GM10248 (cell line): ENCODE results near the gene GNB3.
A peak's percentile ranks its signal among the peaks of the same experiment; 100 is the strongest.

Experiments
- CTCF ChIA-PET: fragments of 300-600 bp; sonication (Branson Sonifier 250); formaldehyde crosslinking; extraction: SDS; loops from one replicate; lab custom pipeline; 2021; ENCODE audit warnings: antibody characterized with exemption; lab: Yijun Ruan, JAX
- POLR2A ChIA-PET: fragments of 350-650 bp; sonication (Branson Sonifier 250); formaldehyde crosslinking; extraction: SDS; loops from one replicate; lab custom pipeline; 2020; ENCODE audit warnings: antibody characterized with exemption; lab: Yijun Ruan, JAX
- DNase-seq: peaks from one replicate; pipeline ENCODE4 v3.0.0; 2012; ENCODE audit errors: extremely low spot score
- CTCF ChIP-seq: IDR thresholded peaks from 2 replicates; pipeline ENCODE4 v1.5.1; 2012; ENCODE audit warnings: mild to moderate bottlenecking, low read depth; ENCODE audit errors: extremely low read depth, missing control alignments, control extremely low read depth

GNB3 gene

DNA sequence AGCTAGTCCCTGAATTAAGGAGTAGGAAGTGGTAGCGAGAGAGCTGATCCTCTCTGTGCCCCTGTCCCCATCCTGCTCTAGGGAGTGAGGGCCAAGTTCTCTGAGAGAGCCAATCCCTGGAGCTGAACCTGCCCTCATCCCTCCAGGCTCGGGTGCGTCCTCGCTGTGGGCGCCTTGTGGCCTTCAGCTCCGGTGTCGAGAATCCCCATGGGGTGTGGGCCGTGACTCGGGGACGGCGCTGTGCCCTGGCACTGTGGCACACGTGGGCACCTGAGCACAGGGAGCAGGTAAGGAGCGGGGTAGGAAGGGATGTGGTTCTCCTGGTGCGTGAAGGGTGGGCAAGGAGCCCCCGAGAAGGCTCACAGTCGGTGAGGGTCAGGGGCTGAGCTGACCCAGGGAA lies 1.9 kb upstream of the GNB3 start:
- ChIA-PET POLR2A (interaction anchor here (1.4 to 1.9 kb wide), 2 partner anchors 12 to 29 kb away, joined by 6 read pairs; partner anchors contain the start of genes CDCA3 and TPI1), CTCF (interaction anchor here (0.8 to 6.3 kb wide), 5 partner anchors 10 to 106 kb away, joined by 3 to 41 read pairs (median 3); partner anchors contain the start of genes GPR162 and MLF2)
- no peak for DNase-seq
- TF ChIP-seq CTCF = no peak

GRCh38 chr12:6839482-6840201 lies 1.1 kb upstream of the GNB3 start:
- TF ChIP-seq CTCF = no peak
- ChIA-PET POLR2A (interaction anchor here (1.4 to 1.9 kb wide), 2 partner anchors 12 to 28 kb away, joined by 6 read pairs; partner anchors contain the start of genes CDCA3 and TPI1), CTCF (interaction anchor here (0.9 to 6.3 kb wide), 7 partner anchors 9 to 107 kb away, joined by 3 to 41 read pairs (median 4); partner anchors contain the start of genes CDCA3, GPR162, MLF2 and USP5)
- DNase-seq = peak; percentile 78

DNA sequence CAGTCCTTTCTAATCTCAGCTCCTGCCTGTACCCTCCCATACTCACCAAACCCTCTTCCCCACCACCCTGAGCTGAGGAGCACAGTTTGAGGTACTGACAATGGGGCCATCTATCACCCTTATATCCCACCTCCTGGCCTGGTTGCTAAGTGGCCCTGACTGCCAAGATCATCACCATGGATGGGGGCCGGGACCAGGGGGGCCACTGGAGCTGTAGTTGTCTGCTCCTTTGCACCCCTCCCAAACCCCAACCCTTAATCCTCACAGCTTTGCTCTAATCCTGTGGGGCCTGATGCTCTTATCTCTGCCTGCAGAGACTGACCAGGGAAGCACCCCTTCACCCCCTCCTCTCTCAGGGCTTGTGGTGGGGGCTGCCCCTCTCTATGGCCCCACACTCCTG lies 395 bp upstream of the GNB3 start:
- CTCF ChIA-PET = interaction anchor here (0.9 to 6.3 kb wide), 5 partner anchors 10 to 87 kb away, joined by 3 to 41 read pairs (median 15); partner anchors contain the start of genes CDCA3, GPR162, MLF2 and USP5
- no peak for TF ChIP-seq CTCF
- DNase-seq = no peak
- POLR2A ChIA-PET = interaction anchor here (1.4 to 1.9 kb wide), 2 partner anchors 11 to 27 kb away, joined by 6 read pairs; partner anchors contain the start of genes CDCA3 and TPI1

DNA sequence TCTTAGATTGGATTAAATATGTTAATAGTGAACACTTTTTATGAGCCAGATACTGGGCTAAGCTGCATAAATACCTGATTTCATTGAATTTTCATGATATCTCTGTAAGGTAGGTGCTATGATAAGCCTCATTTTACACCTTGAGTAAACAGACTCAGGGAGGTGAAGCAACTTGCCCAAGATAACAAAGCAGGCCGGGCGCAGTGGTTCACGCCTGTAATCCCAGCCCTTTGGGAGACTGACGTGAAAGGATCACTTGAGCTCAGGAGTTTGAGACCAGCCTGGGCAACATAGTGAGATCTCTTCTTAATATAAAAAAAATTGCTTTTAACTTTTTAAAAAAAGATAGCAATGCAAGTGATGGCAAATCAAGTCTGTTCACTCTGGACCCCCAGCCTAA lies 1.4 kb downstream of the GNB3 start:
- no peak for TF ChIP-seq CTCF
- ChIA-PET POLR2A (interaction anchor here (1.5 kb wide), 1 partner anchor 25 kb away, joined by 4 read pairs; the partner anchor contains the start of gene TPI1), CTCF (interaction anchor here (0.9 to 6.3 kb wide), 7 partner anchors 9 to 89 kb away, joined by 3 to 41 read pairs (median 4); partner anchors contain the start of genes CDCA3, GPR162, MLF2 and SPSB2)
- no peak for DNase-seq

- ChIA-PET POLR2A (interaction anchor here (1.5 kb wide), 1 partner anchor 24 kb away, joined by 4 read pairs; the partner anchor contains the start of gene TPI1), CTCF (interaction anchor here (1.1 to 6.3 kb wide), 7 partner anchors 8 to 84 kb away, joined by 3 to 41 read pairs (median 4); partner anchors contain the start of genes CDCA3, GPR162, P3H3 and TPI1)
- TF ChIP-seq CTCF = no peak
- no peak for DNase-seq
Measured at GRCh38 chr12:6843118-6843902, 2.6 kb downstream of the GNB3 start.

DNA sequence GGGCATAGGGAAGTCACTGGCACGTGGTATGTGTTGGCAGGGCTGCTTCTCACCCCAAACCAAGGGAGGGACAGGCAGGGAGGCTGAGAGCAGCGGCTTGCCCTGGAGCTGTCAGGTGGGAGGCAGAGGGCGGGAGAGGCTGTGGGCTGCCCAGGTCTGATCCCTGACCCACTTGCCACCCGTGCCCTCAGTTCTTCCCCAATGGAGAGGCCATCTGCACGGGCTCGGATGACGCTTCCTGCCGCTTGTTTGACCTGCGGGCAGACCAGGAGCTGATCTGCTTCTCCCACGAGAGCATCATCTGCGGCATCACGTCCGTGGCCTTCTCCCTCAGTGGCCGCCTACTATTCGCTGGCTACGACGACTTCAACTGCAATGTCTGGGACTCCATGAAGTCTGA lies 4.7 kb downstream of the GNB3 start:
- DNase-seq = no peak
- POLR2A ChIA-PET = no interaction called here
- no peak for TF ChIP-seq CTCF
- CTCF ChIA-PET = interaction anchor here (1.6 to 3.1 kb wide), 2 partner anchors 9 to 11 kb away, joined by 7 to 16 read pairs; no protein-coding TSS in a partner anchor
